H9 (cell line): Measurements from ENCODE around the gene NRCAM. TPM values are rescaled to one million over a fixed set of nuclear protein-coding genes. Genes with fewer than 3 reads are reported as not detected.
A peak's percentile ranks its signal among the peaks of the same experiment; 100 is the strongest.

Experiments
- DNase-seq: peaks from one replicate; pipeline ENCODE4 v3.0.0-alpha.2; 2017
- H2AFZ ChIP-seq: one replicate; pipeline ENCODE4 v1.6.1; 2013; ENCODE audit warnings: mild to moderate bottlenecking, low read length, control low read depth, moderate library complexity
- H2AK5ac ChIP-seq: 2 replicates; pipeline ENCODE4 v1.6.1; 2013; ENCODE audit warnings: low read length, control low read depth, mixed read lengths; ENCODE audit not compliant: insufficient read length
- H2BK120ac ChIP-seq: one replicate; pipeline ENCODE4 v1.6.1; 2013; ENCODE audit warnings: low read depth, mild to moderate bottlenecking, low read length, control low read depth, inconsistent platforms; ENCODE audit not compliant: poor library complexity, severe bottlenecking
- H2BK12ac ChIP-seq: 2 replicates; pipeline ENCODE4 v1.6.1; 2013; ENCODE audit warnings: low read length, control low read depth, mixed read lengths, low read depth; ENCODE audit not compliant: insufficient read length
- H2BK15ac ChIP-seq: 2 replicates; pipeline ENCODE4 v1.6.1; 2013; ENCODE audit warnings: low read depth, low read length, control low read depth
- H2BK20ac ChIP-seq: one replicate; pipeline ENCODE4 v1.6.1; 2013; ENCODE audit warnings: low read depth, mild to moderate bottlenecking, low read length, control low read depth, inconsistent platforms; ENCODE audit not compliant: poor library complexity, severe bottlenecking
- H2BK5ac ChIP-seq: 2 replicates; pipeline ENCODE4 v1.6.1; 2013; ENCODE audit warnings: low read length, control low read depth, mixed read lengths; ENCODE audit not compliant: insufficient read length
- H3K14ac ChIP-seq: 2 replicates; pipeline ENCODE4 v1.6.1; 2013; ENCODE audit warnings: low read length, control low read depth; ENCODE audit not compliant: insufficient read depth
- H3K18ac ChIP-seq: 2 replicates; pipeline ENCODE4 v1.6.1; 2013; ENCODE audit warnings: low read depth, mild to moderate bottlenecking, mixed read lengths, low read length, control low read depth; ENCODE audit not compliant: insufficient read length
- H3K23ac ChIP-seq: 2 replicates; pipeline ENCODE4 v1.6.1; 2013; ENCODE audit warnings: low read length, control low read depth, mixed read lengths, low read depth; ENCODE audit not compliant: insufficient read length
- H3K23me2 ChIP-seq: 2 replicates; pipeline ENCODE4 v1.6.1; 2013; ENCODE audit warnings: low read depth, mild to moderate bottlenecking, mixed read lengths, low read length, control low read depth; ENCODE audit not compliant: insufficient read length, poor library complexity, severe bottlenecking
- H3K27ac ChIP-seq: 2 replicates; pipeline ENCODE4 v1.5.1; 2013; ENCODE audit warnings: low read length, control low read depth, mixed read lengths, low read depth; ENCODE audit not compliant: insufficient read length
- H3K27me3 ChIP-seq: 2 replicates; pipeline ENCODE4 v1.6.1; 2013; ENCODE audit warnings: low read length, control low read depth, inconsistent platforms; ENCODE audit not compliant: insufficient read depth
- H3K4ac ChIP-seq: 2 replicates; pipeline ENCODE4 v1.6.1; 2013; ENCODE audit warnings: low read depth, mild to moderate bottlenecking, control low read depth, inconsistent platforms, low read length, moderate library complexity
- H3K4me1 ChIP-seq: 2 replicates; pipeline ENCODE4 v1.6.1; 2013; ENCODE audit warnings: low read length, control low read depth, inconsistent platforms; ENCODE audit not compliant: insufficient read depth
- H3K4me2 ChIP-seq: 2 replicates; pipeline ENCODE4 v1.6.1; 2013; ENCODE audit warnings: low read length, control low read depth, mixed read lengths; ENCODE audit not compliant: insufficient read length, insufficient read depth
- H3K56ac ChIP-seq: 2 replicates; pipeline ENCODE4 v1.6.1; 2013; ENCODE audit warnings: low read depth, mild to moderate bottlenecking, mixed read lengths, low read length, control low read depth; ENCODE audit not compliant: insufficient read length
- H3K79me1 ChIP-seq: 2 replicates; pipeline ENCODE4 v1.6.1; 2013; ENCODE audit warnings: low read depth, mild to moderate bottlenecking, moderate library complexity, low read length, control low read depth, inconsistent platforms; ENCODE audit not compliant: insufficient read depth, poor library complexity, severe bottlenecking
- H3K79me2 ChIP-seq: 2 replicates; pipeline ENCODE4 v1.6.1; 2013; ENCODE audit warnings: low read length, control low read depth, inconsistent platforms; ENCODE audit not compliant: insufficient read depth
- H3K9ac ChIP-seq: 2 replicates; pipeline ENCODE4 v1.6.1; 2013; ENCODE audit warnings: low read length, control low read depth, mixed read lengths; ENCODE audit not compliant: insufficient read length; ENCODE audit errors: extremely low read depth
- H3K9me3 ChIP-seq: one replicate; pipeline ENCODE4 v1.6.1; 2013; ENCODE audit warnings: low read depth, low read length, inconsistent platforms; ENCODE audit not compliant: control insufficient read depth
- H3T11ph ChIP-seq: one replicate; pipeline ENCODE4 v1.6.1; 2013; ENCODE audit warnings: mild to moderate bottlenecking, low read length, control low read depth, inconsistent platforms
- H4K20me1 ChIP-seq: one replicate; pipeline ENCODE4 v1.6.1; 2013; ENCODE audit not compliant: control insufficient read depth, insufficient read length, insufficient read depth
- H4K5ac ChIP-seq: 2 replicates; pipeline ENCODE4 v1.6.1; 2013; ENCODE audit warnings: low read depth, mild to moderate bottlenecking, mixed read lengths, low read length, control low read depth; ENCODE audit not compliant: insufficient read length
- H4K8ac ChIP-seq: replicated peaks from 2 replicates; pipeline ENCODE4 v1.6.1; 2013; ENCODE audit warnings: low read length, control low read depth, mixed read lengths, low read depth; ENCODE audit not compliant: insufficient read length
- H4K91ac ChIP-seq: 2 replicates; pipeline ENCODE4 v1.6.1; 2013; ENCODE audit warnings: low read depth, mild to moderate bottlenecking, moderate library complexity, mixed read lengths, low read length, control low read depth; ENCODE audit not compliant: insufficient read length
- H3K27ac Mint-ChIP-seq, 3 experiments: 2 replicates in 2 of 3; 3 replicates in 1 of 3; pipeline ENCODE4 v1.8.0; 2020 to 2021; ENCODE audit warnings: mixed read lengths in 3 of 3, mild to moderate bottlenecking in 1 of 3, moderate library complexity in 1 of 3
- H3K27me3 Mint-ChIP-seq: 2 replicates; pipeline ENCODE4 v1.8.0; 2021; ENCODE audit warnings: low read depth, mild to moderate bottlenecking, moderate library complexity, mixed read lengths
- H3K36me3 Mint-ChIP-seq, 3 experiments: 2 replicates in 2 of 3; 3 replicates in 1 of 3; pipeline ENCODE4 v1.8.0; 2020 to 2021; ENCODE audit warnings: low read depth in 3 of 3, mixed read lengths in 3 of 3; ENCODE audit not compliant: insufficient read depth in 1 of 3
- H3K4me1 Mint-ChIP-seq, 2 experiments: 2 replicates each; pipeline ENCODE4 v1.8.0; 2020; ENCODE audit warnings: mixed read lengths in 2 of 2
- H3K4me3 Mint-ChIP-seq, 2 experiments: 2 replicates in 1 of 2; 3 replicates in 1 of 2; pipeline ENCODE4 v1.8.0; 2020 to 2021; ENCODE audit warnings: mild to moderate bottlenecking in 2 of 2, mixed read lengths in 2 of 2, moderate library complexity in 1 of 2
- H3K9me3 Mint-ChIP-seq, 2 experiments: 2 replicates in 1 of 2; 3 replicates in 1 of 2; pipeline ENCODE4 v1.8.0; 2020; ENCODE audit warnings: mild to moderate bottlenecking in 2 of 2, mixed read lengths in 2 of 2, moderate library complexity in 1 of 2
- WGBS: extraction: QIAGEN DNeasy Blood & Tissue Kit; methylation state at CpG from one replicate; pipeline ENCODE4 v1.1.7; 2013; ENCODE audit warnings: missing lambda C conversion rate, low lambda C conversion rate, mixed read lengths; ENCODE audit not compliant: insufficient read length; ENCODE audit errors: extremely low coverage; 5-methylcytosine and 5-hydroxymethylcytosine counted together
- total RNA-seq: library from RNA; stranded (reverse); gene quantifications from 2 replicates; pipeline ENCODE4 v1.2.1, GENCODE V29; 2021
- TF ChIP-seq, protein P1 (sequence below): fragments of 200-600 bp; sonication (generic); conservative IDR thresholded peaks from 3 replicates; pipeline ENCODE4 v1.8.0; 2021; ENCODE audit warnings: antibody characterized with exemption, mild to moderate bottlenecking

The NRCAM gene
- total RNA-seq, 1 experiment from 2014 or later = 2.3 TPM

DNA sequence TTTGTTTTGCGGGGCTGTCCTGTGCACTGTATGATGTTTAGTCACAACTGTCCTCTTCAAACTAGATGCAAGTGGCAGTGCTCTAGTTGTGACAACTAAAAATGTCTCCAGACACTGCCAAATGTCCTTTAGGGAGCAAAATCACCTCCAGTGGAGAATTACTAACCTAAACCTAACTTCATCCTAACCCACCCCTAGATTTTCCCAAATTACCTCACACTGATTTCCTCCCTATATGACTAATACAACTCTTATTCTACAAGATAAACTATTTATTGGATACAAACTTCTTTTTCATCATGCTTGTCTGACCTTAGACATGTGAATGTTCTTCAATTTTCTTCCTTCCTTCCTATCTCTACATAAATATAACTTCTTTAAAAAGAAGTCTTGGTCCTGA, 43.3 kb upstream of the NRCAM start:
- Histone ChIP-seq H3K79me1 (no peaks in the 10 kb centered on the region), H2BK20ac (no peak overlapping the region), H3K23ac (no peak overlapping the region), H3K4ac (no peak overlapping the region), H3K4me2 (no peak overlapping the region), H3K18ac (no peak overlapping the region), H2BK15ac (no peak overlapping the region), H2AFZ (no peak overlapping the region), H3K9me3 (no peaks in the 10 kb centered on the region), H3K27ac (no peak overlapping the region), H3K27me3 (no peaks in the 10 kb centered on the region), H3T11ph (no peak overlapping the region), H2BK120ac (no peak overlapping the region), H3K23me2 (no peaks in the 10 kb centered on the region), H3K79me2 (no peaks in the 10 kb centered on the region), H2BK5ac (no peak overlapping the region), H4K20me1 (no peaks in the 10 kb centered on the region), H4K5ac (no peak overlapping the region), H3K4me1 (no peaks in the 10 kb centered on the region), H3K14ac (no peak overlapping the region), H3K56ac (no peak overlapping the region), H2BK12ac (no peak overlapping the region), H4K91ac (no peak overlapping the region), H4K8ac (no peak overlapping the region), H3K9ac (no peak overlapping the region), H2AK5ac (no peak overlapping the region)
- Mint-ChIP-seq H3K36me3 (peaks cover 1 to 20% (median 12%) of the 10 kb centered on the region in 3 experiments; a peak in 5 of 7 replicates), H3K27me3 (no peaks in the 10 kb centered on the region), H3K27ac (peak overlapping the region in 1 of 3 experiments; percentile 76; a peak in 2 of 7 replicates), H3K4me3 (no peak overlapping the region), H3K4me1 (peaks cover 0 to 4% of the 10 kb centered on the region in 2 experiments; a peak in 1 of 4 replicates), H3K9me3 (no peaks in the 10 kb centered on the region)
- TF ChIP-seq, protein P1, sequence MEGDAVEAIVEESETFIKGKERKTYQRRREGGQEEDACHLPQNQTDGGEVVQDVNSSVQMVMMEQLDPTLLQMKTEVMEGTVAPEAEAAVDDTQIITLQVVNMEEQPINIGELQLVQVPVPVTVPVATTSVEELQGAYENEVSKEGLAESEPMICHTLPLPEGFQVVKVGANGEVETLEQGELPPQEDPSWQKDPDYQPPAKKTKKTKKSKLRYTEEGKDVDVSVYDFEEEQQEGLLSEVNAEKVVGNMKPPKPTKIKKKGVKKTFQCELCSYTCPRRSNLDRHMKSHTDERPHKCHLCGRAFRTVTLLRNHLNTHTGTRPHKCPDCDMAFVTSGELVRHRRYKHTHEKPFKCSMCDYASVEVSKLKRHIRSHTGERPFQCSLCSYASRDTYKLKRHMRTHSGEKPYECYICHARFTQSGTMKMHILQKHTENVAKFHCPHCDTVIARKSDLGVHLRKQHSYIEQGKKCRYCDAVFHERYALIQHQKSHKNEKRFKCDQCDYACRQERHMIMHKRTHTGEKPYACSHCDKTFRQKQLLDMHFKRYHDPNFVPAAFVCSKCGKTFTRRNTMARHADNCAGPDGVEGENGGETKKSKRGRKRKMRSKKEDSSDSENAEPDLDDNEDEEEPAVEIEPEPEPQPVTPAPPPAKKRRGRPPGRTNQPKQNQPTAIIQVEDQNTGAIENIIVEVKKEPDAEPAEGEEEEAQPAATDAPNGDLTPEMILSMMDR = no peak
- DNase-seq = no peak
- WGBS = no CpG with 5 or more reads among the region's 1 CpG
